HepG2 (cell line): Measurements from ENCODE around the gene THPO. TPM values are rescaled to one million over a fixed set of nuclear protein-coding genes. Genes with fewer than 3 reads are reported as not detected.

ENCODE experiments used
- E2F2 ChIP-seq: sonication (generic); formaldehyde crosslinking; IDR thresholded peaks from 2 replicates; pipeline ENCODE4 v1.4.0; 2020; ENCODE audit warnings: missing genetic modification reagents, borderline replicate concordance
- ELF4 ChIP-seq: sonication (generic); formaldehyde crosslinking; IDR thresholded peaks from 2 replicates; pipeline ENCODE4 v1.5.0; 2020; ENCODE audit warnings: missing genetic modification reagents, mild to moderate bottlenecking, moderate library complexity, borderline replicate concordance
- FOXO1 ChIP-seq: sonication (generic); formaldehyde crosslinking; IDR thresholded peaks from 2 replicates; pipeline ENCODE4 v1.4.0; 2020; ENCODE audit warnings: missing genetic modification reagents
- GLI4 ChIP-seq: sonication (generic); formaldehyde crosslinking; IDR thresholded peaks from 2 replicates; pipeline ENCODE4 v1.5.1; 2020; ENCODE audit warnings: missing genetic modification reagents, mild to moderate bottlenecking, moderate library complexity, borderline replicate concordance
- HMG20B ChIP-seq: conservative IDR thresholded peaks from 2 replicates; pipeline ENCODE4 v1.6.1; 2016; ENCODE audit warnings: missing genetic modification reagents, missing compliant biosample characterization
- HNRNPL ChIP-seq: fragments of 200-400 bp; formaldehyde crosslinking; IDR thresholded peaks from 2 replicates; pipeline ENCODE4 v1.6.1; 2017; ENCODE audit warnings: mild to moderate bottlenecking, low read depth, low read length
- MEIS1 ChIP-seq: sonication (generic); formaldehyde crosslinking; IDR thresholded peaks from 2 replicates; pipeline ENCODE4 v1.9.0; 2021; ENCODE audit warnings: mild to moderate bottlenecking, missing genetic modification reagents, moderate library complexity, borderline replicate concordance
- NFKBIZ ChIP-seq: IDR thresholded peaks from 2 replicates; pipeline ENCODE4 v1.6.1; 2018; ENCODE audit warnings: missing genetic modification reagents, missing compliant biosample characterization
- SIN3B ChIP-seq: fragments of 150-350 bp; IDR thresholded peaks from 2 replicates; pipeline ENCODE4 v1.6.1; 2014; ENCODE audit warnings: low read length
- TIGD3 ChIP-seq: sonication (generic); formaldehyde crosslinking; IDR thresholded peaks from 2 replicates; pipeline ENCODE4 v1.5.1; 2020; ENCODE audit warnings: mild to moderate bottlenecking, missing genetic modification reagents, borderline replicate concordance
- ZBTB39 ChIP-seq: sonication (generic); formaldehyde crosslinking; IDR thresholded peaks from 2 replicates; pipeline ENCODE4 v1.5.0; 2020; ENCODE audit warnings: missing genetic modification reagents
- ZNF44 ChIP-seq: sonication (generic); formaldehyde crosslinking; IDR thresholded peaks from 2 replicates; pipeline ENCODE4 v1.5.1; 2020; ENCODE audit warnings: mild to moderate bottlenecking, missing genetic modification reagents
- ZNF441 ChIP-seq: sonication (generic); formaldehyde crosslinking; IDR thresholded peaks from 2 replicates; pipeline ENCODE4 v1.7.0; 2021; ENCODE audit warnings: missing genetic modification reagents, borderline replicate concordance
- ZNF552 ChIP-seq: sonication (generic); formaldehyde crosslinking; IDR thresholded peaks from 2 replicates; pipeline ENCODE4 v1.9.0; 2022; ENCODE audit warnings: missing genetic modification reagents, mild to moderate bottlenecking, borderline replicate concordance
- polyA plus RNA-seq, 8 experiments: library from polyadenylated mRNA; depleted of rRNA in 3 of 8; stranded (reverse) in 7 of 8; unstranded in 1 of 8; fragments of >200 nt; fragmentation: Illumina TruSeq in 4 of 8; extraction: Trizol in 4 of 8; gene quantifications; 2 replicates each; pipeline versions ENCODE4 v1.2.1 to v1.2.3, GENCODE V29; 2011 to 2016; ENCODE audit warnings: low read depth in 4 of 8, missing spikeins in 1 of 8, mixed read lengths in 1 of 8; ENCODE audit not compliant: insufficient read depth in 1 of 8
- total RNA-seq, 5 experiments: library from RNA; depleted of rRNA; stranded (reverse); fragments of >200 nt; fragmentation: Illumina TruSeq; extraction: Trizol; gene quantifications; 2 replicates each; pipeline ENCODE4 v1.2.3, GENCODE V29; 2016; ENCODE audit warnings: low read depth in 1 of 5
- TF ChIP-seq, protein P1 (sequence below): IDR thresholded peaks from 2 replicates; pipeline ENCODE4 v1.6.1; 2016; ENCODE audit warnings: missing genetic modification reagents, missing compliant biosample characterization
- TF ChIP-seq, protein P2 (sequence below), 2 experiments: sonication (generic) in 1 of 2; formaldehyde crosslinking in 1 of 2; IDR thresholded peaks; 2 replicates each; pipeline versions ENCODE4 v1.6.1 to v1.9.0; 2014 to 2022; ENCODE audit warnings: antibody characterized with exemption in 1 of 2, borderline replicate concordance in 1 of 2, inconsistent platforms in 1 of 2, low read depth in 1 of 2, missing genetic modification reagents in 1 of 2

THPO gene
- total and polyA plus RNA-seq, 2 of the 13 experiments (the other 11 are each of a cell fraction or from before 2014, with no cell fraction given): 2.8 to 4.8 TPM

DNA sequence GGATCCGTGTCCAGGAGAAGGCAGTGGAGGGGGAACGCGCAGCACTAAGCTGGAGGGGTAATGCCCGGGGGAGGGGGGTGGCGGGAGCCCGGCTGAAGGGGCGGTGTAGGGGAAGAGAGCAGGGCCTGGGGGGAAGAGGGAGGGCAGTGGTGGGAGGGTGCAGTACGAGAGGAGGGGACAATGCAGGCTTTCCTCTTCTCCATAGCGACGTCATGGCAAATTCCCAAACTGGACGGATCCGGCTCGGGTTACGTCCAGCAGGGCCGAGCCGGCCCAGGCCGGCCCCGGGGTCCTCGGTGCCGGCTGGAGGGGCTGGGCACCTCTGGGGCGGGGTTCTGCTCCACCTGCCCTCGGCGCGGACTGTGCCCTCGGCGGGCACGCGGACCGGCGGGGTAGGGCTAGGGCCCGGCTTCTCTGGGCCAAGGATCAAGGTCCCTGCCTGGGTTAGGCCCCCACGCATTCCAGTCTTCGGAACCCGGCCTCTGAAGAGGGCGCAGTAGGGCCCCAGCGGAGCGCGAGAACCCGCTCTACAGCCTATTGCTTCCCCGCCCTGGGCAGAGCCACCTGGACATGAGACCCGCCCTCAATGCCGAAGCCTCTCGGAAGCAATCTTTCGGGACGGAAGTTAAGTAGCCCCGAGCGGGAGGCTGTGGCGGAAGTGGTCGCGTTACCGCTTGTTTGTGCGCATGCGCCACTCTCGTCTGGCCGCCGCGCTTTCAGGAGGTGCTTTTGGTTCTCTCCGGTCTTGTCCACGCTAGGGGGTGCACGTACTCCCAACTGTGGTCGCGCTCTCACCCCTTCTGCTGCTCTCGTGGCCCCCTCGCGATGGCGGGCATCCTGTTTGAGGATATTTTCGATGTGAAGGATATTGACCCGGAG is 15.1 kb downstream of the THPO start (continued):
- TF ChIP-seq ZBTB39 (CRISPR knock-in tag): no peak
- peak; percentile 73; the same call in 1 of the 2 replicates for TF ChIP-seq MEIS1
- peak; percentile 68 for TF ChIP-seq ZNF44 (CRISPR knock-in tag)
- peak; percentile 98 for TF ChIP-seq HNRNPL
- no peak; the same call in 1 of the 2 replicates for TF ChIP-seq ZNF552 (CRISPR knock-in tag)
- no peak for TF ChIP-seq SIN3B
- TF ChIP-seq HMG20B (CRISPR knock-in tag): peak; percentile 70; the same call in 1 of the 2 replicates
- TF ChIP-seq ELF4 (CRISPR knock-in tag): no peak; the same call in 1 of the 2 replicates
- no peak for TF ChIP-seq E2F2 (CRISPR knock-in tag)
- TF ChIP-seq NFKBIZ (CRISPR knock-in tag): no peak
- TF ChIP-seq, protein P1, sequence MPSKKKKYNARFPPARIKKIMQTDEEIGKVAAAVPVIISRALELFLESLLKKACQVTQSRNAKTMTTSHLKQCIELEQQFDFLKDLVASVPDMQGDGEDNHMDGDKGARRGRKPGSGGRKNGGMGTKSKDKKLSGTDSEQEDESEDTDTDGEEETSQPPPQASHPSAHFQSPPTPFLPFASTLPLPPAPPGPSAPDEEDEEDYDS (CRISPR knock-in tag): no peak; the same call in none of the 2 replicates
- TF ChIP-seq, protein P2, sequence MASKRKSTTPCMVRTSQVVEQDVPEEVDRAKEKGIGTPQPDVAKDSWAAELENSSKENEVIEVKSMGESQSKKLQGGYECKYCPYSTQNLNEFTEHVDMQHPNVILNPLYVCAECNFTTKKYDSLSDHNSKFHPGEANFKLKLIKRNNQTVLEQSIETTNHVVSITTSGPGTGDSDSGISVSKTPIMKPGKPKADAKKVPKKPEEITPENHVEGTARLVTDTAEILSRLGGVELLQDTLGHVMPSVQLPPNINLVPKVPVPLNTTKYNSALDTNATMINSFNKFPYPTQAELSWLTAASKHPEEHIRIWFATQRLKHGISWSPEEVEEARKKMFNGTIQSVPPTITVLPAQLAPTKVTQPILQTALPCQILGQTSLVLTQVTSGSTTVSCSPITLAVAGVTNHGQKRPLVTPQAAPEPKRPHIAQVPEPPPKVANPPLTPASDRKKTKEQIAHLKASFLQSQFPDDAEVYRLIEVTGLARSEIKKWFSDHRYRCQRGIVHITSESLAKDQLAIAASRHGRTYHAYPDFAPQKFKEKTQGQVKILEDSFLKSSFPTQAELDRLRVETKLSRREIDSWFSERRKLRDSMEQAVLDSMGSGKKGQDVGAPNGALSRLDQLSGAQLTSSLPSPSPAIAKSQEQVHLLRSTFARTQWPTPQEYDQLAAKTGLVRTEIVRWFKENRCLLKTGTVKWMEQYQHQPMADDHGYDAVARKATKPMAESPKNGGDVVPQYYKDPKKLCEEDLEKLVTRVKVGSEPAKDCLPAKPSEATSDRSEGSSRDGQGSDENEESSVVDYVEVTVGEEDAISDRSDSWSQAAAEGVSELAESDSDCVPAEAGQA (IDR thresholded peaks at IDR 0.05; ENCODE audit: low read depth): no peak
- TF ChIP-seq, protein P2 (CRISPR knock-in tag; IDR thresholded peaks at IDR 0.05; ENCODE audit: borderline replicate concordance): no peak
- TF ChIP-seq FOXO1: peak; percentile 41; the same call in 1 of the 2 replicates
- no peak for TF ChIP-seq TIGD3 (CRISPR knock-in tag)
- TF ChIP-seq ZNF441: 0 out of 2 replicates have a peak, but pooled peaks have one; percentile 6
- TF ChIP-seq GLI4 (CRISPR knock-in tag): no peak
